Measurements from ENCODE around the gene SMAD1. TPM values are rescaled to one million over a fixed set of nuclear protein-coding genes. Genes with fewer than 3 reads are reported as not detected.

SMAD1 gene
- total and polyA plus RNA-seq, 8 donors = 2.6 to 19.3 (median 14.0) TPM

DNA sequence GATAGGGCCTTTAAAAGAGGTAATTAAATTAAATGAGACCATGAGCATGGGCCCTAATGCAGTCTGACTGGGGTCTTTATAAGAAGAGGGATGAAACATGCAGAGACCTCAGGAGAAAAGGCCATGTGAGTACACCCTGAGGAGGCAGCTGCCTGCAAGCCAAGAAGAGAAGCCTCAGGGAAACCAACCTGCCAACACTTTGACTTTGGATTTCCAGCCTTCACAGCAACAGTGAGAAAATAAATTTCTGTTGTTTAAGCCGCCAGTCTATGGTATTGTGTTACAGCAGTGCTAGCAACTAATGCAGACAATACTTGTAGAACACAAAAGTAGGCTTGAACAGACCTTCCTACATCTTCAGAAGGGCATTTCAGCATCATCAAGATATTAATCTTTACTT, 52.3 kb downstream of the SMAD1 start:
- no peak overlapping the region for H3K4me3 ChIP-seq
- no peak for ATAC-seq
- no peaks in the 10 kb centered on the region for H3K4me1 ChIP-seq
- H3K9me3 ChIP-seq = no peaks in the 10 kb centered on the region
- H3K36me3 ChIP-seq = no peaks in the 10 kb centered on the region
- TF ChIP-seq, protein P1, sequence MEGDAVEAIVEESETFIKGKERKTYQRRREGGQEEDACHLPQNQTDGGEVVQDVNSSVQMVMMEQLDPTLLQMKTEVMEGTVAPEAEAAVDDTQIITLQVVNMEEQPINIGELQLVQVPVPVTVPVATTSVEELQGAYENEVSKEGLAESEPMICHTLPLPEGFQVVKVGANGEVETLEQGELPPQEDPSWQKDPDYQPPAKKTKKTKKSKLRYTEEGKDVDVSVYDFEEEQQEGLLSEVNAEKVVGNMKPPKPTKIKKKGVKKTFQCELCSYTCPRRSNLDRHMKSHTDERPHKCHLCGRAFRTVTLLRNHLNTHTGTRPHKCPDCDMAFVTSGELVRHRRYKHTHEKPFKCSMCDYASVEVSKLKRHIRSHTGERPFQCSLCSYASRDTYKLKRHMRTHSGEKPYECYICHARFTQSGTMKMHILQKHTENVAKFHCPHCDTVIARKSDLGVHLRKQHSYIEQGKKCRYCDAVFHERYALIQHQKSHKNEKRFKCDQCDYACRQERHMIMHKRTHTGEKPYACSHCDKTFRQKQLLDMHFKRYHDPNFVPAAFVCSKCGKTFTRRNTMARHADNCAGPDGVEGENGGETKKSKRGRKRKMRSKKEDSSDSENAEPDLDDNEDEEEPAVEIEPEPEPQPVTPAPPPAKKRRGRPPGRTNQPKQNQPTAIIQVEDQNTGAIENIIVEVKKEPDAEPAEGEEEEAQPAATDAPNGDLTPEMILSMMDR (IDR thresholded peaks at IDR 0.05) = no peak
- no peaks in the 10 kb centered on the region for H3K27me3 ChIP-seq
- intact Hi-C loops (cut with DNase I) = no loop called here
- 92 to 100% methylated on average over 1 of the region's 1 CpG for WGBS, 2 donors
- no peak for DNase-seq
- no peak overlapping the region for H3K27ac ChIP-seq
- no peak for FAIRE-seq

DNA sequence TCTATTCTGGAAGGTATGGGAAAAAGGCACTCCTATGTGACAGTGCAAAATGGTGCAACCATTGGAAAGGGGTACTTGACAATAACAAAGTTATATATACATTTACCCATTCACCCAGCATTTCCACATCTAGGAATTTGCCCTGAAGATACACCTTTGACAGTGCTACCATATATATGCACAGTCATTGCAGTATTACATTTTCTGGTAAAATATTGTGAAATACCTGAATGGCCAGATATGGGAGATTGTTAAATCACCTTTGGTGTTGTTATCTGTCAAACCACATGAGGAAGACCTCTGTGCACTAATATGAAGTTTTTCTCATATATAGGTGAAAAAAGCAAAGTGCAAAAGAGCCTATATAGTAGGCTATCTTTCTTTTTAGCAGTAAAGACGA, 53.5 kb downstream of the SMAD1 start:
- DNase-seq (no peak), ATAC-seq (no peak), FAIRE-seq (no peak)
- WGBS, 2 donors = 93 to 97% methylated on average over 1 of the region's 1 CpG
- no peaks in the 10 kb centered on the region for H3K9me3 ChIP-seq
- TF ChIP-seq, protein P1 (IDR thresholded peaks at IDR 0.05) = no peak
- intact Hi-C loops (cut with DNase I) = no loop called here
- H3K4me3 ChIP-seq = no peak overlapping the region
- H3K36me3 ChIP-seq = no peaks in the 10 kb centered on the region
- no peak overlapping the region for H3K27ac ChIP-seq
- H3K4me1 ChIP-seq = no peaks in the 10 kb centered on the region
- no peaks in the 10 kb centered on the region for H3K27me3 ChIP-seq

DNA sequence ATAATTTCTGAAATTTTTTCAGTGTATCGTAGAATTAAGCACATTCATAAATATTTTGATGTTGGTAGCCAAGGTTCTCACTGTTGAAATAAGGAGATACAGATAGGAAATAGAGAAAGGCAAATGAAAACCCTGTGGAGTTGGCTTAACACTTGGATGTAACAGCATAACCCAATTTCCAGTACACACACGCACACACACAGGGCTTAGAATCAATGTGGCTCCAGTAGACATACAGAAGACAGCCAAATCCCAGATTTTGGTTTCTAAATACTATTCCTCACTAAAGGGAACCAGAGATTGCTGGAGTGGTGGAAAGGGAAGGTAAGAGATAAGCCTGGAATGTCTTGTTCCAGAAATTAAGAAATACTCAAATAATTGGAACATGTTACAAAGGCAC, 54.4 kb downstream of the SMAD1 start:
- intact Hi-C loops (cut with DNase I) = no loop called here
- FAIRE-seq (peak; percentile 20), DNase-seq (no peak), ATAC-seq (no peak)
- TF ChIP-seq, protein P1 (IDR thresholded peaks at IDR 0.05) = no peak
- Histone ChIP-seq H3K9me3 (no peaks in the 10 kb centered on the region), H3K27me3 (no peaks in the 10 kb centered on the region), H3K4me3 (no peak overlapping the region), H3K36me3 (no peaks in the 10 kb centered on the region), H3K27ac (no peak overlapping the region), H3K4me1 (peaks cover 0 to under 1% (median 0%) of the 10 kb centered on the region in 3 donors)
- 56 to 72% methylated on average over 2 of the region's 2 CpGs for WGBS, 2 donors

DNA sequence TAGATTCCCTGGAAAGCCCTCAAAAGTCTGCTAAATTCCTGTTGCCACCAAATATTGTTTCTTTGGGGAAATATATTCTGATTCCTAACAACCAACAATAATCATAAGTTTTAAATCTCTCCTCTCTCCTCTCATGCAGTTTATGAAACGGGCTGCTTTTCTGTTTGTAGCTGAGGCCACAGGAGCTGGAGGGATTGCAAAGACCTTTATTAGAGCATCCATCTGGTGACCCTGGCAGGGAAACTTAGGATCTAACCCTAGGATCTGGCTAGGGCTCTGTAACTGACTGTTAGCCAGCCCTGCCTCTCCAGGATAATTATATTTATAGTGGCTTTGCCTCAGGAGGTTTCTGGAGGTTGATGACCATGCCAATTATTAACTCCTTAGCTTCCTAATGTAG, 56.9 kb downstream of the SMAD1 start:
- H3K27me3 ChIP-seq = no peaks in the 10 kb centered on the region
- WGBS, 2 donors = 84 to 100% methylated on average over 1 of the region's 1 CpG
- no peak for FAIRE-seq
- H3K4me1 ChIP-seq = peaks cover 0 to 6% (median 0%) of the 10 kb centered on the region in 3 donors
- intact Hi-C loops (cut with DNase I) = no loop called here
- H3K27ac ChIP-seq = no peak overlapping the region
- no peaks in the 10 kb centered on the region for H3K9me3 ChIP-seq
- H3K36me3 ChIP-seq = no peaks in the 10 kb centered on the region
- H3K4me3 ChIP-seq = no peak overlapping the region
- TF ChIP-seq, protein P1 (IDR thresholded peaks at IDR 0.05) = no peak
- ATAC-seq = no peak
- DNase-seq = no peak

DNA sequence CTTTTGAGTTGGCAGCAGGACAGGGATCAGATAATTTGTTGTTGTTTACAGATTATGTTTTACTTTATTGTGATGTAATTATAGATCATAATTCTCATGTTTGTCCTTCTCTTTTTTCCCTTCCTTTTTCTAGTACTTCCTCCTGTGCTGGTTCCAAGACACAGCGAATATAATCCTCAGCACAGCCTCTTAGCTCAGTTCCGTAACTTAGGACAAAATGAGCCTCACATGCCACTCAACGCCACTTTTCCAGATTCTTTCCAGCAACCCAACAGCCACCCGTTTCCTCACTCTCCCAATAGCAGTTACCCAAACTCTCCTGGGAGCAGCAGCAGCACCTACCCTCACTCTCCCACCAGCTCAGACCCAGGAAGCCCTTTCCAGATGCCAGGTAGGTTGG, 58.0 kb downstream of the SMAD1 start:
- no peak overlapping the region for H3K4me3 ChIP-seq
- TF ChIP-seq, protein P1 (IDR thresholded peaks at IDR 0.05) = no peak
- DNase-seq (no peak), FAIRE-seq (no peak), ATAC-seq (no peak)
- no peak overlapping the region for H3K27ac ChIP-seq
- no peaks in the 10 kb centered on the region for H3K27me3 ChIP-seq
- no peaks in the 10 kb centered on the region for H3K36me3 ChIP-seq
- H3K4me1 ChIP-seq = peaks cover 3 to 13% (median 4%) of the 10 kb centered on the region in 3 donors
- 89 to 94% methylated on average over 4 of the region's 4 CpGs for WGBS, 2 donors
- no peaks in the 10 kb centered on the region for H3K9me3 ChIP-seq
- intact Hi-C loops (cut with DNase I) = loop anchor here in 1 of 3 donors (10.0 kb wide), 1 partner anchor 55 kb away; the partner anchor contains the start of gene SMAD1

Measured in pancreas (tissue), 10 donors.